GM19239 (cell line): Measurements from ENCODE around the gene ARF3.
A peak's percentile ranks its signal among the peaks of the same experiment; 100 is the strongest.

Experiments used
- DNase-seq: peaks from one replicate; pipeline ENCODE4 v3.0.0; 2011; ENCODE audit warnings: low spot score; ENCODE audit not compliant: insufficient read length
- FAIRE-seq: peaks from 2 replicates; lab custom pipeline; 2011; peaks lifted over from hg19 to GRCh38; lab: Jason Lieb, UNC

Gene ARF3

DNA sequence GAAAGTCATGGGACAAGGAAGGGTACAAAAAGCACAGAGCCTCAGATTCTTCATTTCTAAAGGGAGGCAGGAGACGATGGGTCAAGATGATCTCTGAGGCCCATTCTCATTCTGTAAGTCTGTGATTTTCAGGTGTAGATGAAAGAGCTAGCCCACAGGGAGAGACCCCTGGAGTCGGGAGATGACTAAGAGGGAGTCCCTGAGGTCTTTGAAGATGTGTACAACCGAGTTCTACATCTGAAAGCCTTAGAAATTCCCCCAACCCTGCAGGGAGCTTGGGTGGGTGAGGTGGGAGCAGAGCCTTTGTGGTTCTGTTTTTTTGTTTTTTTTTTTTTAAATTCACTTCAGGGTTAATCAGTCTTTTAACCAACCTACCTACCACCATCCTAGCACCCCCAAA, 11.2 kb upstream of the ARF3 start:
- FAIRE-seq = no peak

DNA sequence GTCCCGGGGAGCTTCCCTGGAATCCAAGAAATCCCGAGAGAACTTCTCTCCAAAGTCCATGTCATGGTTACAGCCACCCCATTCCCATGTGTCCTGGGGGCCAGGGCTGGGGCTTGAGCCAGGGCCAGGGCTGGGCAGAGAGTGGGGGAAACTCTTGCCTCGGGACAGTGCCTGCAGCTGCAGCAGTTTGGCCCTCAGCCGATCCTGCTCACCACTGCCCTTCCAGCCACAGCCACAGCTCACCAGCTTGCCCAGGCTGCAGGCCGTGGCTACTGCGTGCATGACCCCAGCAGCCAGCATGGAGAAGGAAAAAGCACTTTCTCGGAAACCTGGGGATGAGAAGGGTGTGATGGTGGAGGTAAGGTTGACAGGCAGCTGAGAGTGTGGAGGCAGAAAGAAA, 10.7 kb upstream of the ARF3 start:
- DNase-seq (no peak), FAIRE-seq (no peak)

More for the DNA sequence above, 11.2 kb upstream of the ARF3 start:
- DNase-seq = no peak

DNA sequence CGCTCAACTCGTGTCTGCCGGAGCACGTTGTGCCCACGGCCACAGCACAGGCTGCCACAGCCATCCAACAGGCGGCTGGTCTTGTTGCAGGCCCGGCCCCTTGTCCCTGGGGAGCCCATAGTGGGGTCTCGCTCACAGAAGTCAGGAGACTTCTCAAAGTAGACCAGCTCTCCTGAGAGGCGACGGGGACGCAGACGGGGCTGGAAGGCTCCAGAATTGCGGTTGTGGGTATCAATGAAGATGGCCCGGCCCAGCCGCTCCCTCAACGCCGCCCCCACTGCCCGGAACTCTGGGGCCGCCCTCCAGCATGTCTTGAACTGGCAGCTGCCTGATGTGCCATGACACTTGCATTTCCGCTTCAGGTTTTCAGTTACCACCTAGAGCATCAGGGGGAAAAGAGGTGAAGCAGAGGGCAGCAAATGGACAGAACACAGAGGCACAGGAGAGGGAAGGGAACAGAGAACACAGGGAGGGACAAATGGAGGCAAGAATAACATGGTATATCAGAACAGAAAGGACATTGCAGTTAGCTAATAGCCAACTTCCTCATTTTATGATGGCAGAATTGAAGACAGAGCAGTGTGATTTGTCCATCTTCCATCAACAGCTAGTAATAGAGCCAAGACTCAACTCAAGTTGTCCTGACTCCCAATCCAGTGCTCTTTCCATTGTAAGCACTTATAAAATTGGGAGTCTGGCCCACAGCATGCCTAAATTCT, 9.0 kb upstream of the ARF3 start:
- DNase-seq = no peak
- FAIRE-seq = no peak

DNA sequence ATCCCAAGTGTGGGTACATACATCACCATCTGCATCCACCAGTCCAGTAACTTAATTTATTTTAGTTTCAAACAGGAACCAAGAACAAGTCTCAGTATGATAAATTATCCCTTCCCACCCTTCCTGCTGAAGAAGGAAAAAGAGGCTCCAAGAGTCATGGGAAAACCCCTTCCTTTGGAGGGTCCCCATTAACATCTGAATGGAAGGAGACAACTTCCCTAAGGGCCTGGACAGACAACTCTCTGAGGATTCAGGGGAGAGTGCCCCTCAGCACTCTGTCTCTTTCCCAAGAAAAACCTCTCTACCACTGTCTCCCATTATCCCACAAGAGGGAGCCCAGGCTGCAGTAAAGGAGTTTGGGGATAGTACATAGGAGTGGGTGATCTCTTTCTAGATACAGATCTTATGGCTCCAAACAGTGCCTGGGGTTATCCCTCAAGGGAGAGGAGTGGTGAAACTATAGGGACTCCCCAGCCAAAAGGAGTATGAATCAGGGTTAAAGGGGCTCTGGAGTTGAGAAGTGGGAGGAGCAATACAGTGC, 8.1 kb upstream of the ARF3 start:
- FAIRE-seq = no peak
- no peak for DNase-seq

DNA sequence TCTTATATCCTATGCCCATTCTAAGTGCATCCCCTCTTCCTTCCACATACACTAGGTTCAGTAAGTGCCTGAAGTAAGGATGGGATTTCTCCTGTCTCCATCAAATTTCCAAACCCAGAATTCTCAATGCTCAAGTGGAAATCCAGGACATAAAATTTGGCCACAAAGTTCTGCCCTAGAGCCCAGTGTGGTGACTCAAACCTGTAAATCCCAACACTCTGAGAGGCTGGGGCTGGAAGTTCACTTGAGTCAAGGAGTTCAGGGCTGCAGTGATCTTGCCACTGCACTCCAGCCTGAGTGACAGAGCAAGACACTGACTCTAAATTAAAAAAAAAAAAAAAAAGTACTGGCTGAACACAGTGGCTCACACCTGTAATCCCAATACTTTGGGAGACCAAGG, 4.5 kb upstream of the ARF3 start:
- DNase-seq = no peak
- FAIRE-seq = no peak

DNA sequence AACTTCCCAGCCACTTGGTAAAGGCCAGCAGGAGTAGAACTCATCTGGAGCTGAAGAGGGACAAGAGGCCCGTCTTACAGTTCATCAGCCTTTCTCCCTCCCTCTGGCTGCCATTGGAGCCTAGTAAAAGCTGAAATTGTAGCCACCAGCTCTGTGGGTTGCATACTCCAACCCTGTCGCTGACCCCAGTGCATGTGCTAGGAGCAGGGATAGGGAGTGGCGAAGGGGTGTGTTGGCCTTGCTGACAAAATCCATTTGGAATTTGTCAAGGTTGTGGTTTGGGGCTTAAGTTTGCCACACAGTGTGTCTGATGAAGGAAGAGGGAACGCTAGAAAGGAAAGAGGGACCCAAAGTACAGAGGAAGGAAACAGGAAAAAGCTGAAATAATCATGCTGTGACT, 4.0 kb upstream of the ARF3 start:
- no peak for DNase-seq
- no peak for FAIRE-seq

DNA sequence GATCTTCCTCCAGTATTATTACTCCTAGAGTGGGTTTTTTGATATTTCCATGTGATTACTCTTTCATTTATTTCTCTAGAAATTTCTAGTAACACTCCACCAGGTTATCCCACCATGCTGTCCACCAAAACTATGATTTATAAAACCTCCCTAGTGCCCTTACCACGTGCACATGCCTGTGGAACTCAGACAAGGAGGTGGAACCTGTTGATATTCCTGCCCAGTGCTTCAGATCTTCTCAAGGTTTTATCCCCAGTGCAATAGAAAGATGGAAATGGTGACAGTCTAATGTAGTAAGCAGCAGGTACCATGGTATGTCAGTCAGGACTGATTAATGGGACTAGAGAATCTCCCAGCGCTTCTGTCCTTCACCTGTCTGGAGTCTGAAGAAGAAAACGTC, 3.5 kb upstream of the ARF3 start:
- FAIRE-seq (no peak), DNase-seq (no peak)

DNA sequence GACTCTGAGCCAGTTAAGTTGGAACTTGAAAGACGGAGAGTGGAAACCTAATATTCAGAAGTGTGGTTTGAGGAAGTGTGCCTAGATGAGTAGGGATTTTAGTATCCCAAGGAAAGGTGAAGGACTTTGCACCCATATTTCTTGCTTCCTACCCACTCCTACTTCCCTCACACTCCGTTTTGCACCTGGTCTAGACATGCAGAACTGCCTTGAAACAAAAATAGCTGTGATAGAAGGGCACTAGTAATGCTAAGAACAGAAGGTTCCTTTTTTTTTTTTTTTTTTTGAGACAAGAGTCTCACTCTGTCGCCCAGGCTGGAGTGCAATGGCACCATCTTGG, 732 bp upstream of the ARF3 start:
- FAIRE-seq = no peak
- DNase-seq = no peak

DNA sequence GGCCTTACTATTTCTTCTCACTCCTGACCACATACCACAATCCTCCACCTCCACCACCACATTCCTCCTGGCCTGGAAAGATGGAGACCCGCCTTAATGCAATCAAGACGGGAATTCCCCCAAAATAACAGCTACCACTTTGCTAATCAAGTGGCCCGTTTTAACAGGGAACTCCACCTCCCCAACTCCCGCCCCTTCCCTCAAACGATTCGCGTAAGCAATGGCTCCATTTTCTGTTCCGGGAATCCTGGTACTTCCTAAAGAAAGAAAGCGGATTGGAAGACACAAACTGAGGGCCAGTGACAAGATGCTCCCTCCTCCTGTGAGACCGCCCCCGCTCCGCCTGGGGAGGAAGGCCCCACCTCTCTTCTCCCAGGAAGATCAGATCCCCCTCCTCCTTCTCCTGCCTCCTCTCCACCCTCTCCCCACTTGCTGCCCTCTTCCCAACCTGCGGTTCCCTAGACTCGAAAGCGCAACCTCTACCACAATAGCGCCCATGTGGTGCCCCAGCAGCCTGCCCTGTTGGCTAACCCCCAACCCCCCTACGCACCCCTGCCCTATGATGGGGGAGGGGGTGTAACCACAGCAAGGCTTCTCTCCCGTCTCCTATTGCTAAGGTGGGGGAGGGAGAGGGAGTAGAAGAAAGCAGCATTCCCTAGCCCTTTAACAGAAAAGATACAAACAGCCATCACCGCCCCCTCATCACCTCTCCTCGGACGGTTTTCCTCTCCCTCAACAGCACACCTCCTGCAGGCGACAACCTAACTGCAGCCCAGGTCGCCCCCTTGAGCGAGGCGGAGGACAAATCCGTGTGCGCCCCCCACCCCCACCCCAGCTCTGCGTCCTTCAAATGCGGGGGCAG, 777 bp downstream of the ARF3 start:
- FAIRE-seq = peak; percentile 49

DNA sequence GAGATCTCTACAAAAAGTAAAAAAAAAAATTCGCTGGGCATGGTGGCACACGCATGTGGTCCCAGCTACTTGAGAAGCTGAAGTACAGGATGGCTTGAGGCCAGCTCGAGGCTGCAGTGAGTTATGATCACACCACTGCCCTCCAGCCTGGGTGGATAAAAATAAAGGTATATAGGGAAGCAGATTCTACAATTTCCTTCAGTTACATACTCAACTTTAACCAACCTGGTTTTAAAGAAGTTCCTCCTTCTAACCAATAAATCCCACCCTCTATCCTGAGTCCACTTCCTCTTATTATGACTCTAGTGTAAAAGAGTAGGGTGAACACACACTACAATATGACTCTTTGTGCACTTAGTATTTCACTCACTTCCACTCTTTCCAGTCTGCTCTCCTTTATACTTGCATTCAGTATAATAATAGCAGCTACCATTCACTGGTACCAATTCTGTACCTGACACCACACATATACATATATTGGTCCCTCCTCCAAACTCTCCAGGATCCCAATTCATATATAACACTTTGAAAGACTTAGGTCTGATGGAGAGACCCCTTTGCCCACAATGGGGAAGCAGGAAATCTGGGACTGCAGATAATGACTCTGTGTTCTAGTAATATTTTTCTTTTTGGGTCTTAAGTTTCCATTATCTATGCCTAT, 2.3 kb downstream of the ARF3 start:
- no peak for FAIRE-seq
- DNase-seq = no peak

More for the DNA sequence above, 777 bp downstream of the ARF3 start:
- no peak for DNase-seq

DNA sequence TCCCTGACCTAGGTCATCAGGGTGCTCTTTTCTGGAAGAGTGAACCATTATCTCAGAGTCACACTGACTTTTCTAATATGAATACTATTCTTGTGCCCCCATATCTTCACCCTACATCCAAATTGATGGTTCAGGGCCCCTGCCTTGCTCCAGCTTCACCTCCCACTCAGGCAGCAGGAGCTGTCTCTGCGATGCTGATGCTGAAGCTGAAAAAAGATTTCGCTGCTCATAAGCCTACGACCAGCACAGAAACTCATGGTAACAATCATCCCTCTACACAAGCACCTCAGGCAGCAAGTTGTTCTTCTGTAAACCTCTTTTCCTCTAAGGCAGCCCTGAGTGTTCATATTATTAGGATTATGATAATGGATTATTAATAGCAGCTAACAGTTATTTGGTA, 3.2 kb downstream of the ARF3 start:
- no peak for DNase-seq
- no peak for FAIRE-seq

DNA sequence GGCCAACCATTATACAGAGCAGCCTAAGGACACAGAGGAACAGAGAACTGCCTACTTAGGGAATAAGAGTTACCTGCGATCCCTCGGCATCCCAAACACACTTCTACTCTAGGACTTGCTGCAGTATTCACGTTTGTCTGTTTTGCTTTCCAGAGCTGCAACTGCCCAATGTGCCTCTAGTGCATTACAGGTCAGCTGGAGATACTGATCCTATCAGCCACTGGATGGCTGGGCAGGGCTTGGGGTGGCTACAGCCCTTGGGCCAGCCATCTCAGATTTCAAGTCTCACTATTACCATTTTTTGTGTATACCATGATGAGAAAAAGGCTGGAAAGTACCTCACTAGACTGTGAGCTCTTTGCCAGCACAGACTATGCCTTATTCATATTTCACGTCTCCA, 4.6 kb downstream of the ARF3 start:
- no peak for FAIRE-seq
- DNase-seq = no peak

DNA sequence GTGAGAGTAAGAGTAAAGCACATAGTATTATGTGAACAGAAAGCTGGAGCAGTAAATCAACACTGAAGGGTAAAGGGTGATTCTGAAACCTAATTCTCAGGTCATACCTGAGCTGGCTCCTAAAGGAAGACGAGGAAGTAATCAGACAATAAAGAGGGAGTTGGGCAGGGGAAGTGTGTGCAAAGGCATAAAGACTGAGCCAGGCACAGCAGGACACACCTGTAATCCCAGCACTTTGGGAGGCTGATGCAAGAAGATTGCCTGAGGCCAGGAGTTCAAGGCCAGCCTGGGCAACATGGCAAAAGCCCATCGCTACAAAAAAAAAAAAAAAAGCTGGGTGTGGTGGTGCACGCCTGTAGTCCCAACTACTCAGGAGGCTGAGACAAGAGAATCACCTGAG, 9.6 kb downstream of the ARF3 start:
- DNase-seq (no peak), FAIRE-seq (no peak)

DNA sequence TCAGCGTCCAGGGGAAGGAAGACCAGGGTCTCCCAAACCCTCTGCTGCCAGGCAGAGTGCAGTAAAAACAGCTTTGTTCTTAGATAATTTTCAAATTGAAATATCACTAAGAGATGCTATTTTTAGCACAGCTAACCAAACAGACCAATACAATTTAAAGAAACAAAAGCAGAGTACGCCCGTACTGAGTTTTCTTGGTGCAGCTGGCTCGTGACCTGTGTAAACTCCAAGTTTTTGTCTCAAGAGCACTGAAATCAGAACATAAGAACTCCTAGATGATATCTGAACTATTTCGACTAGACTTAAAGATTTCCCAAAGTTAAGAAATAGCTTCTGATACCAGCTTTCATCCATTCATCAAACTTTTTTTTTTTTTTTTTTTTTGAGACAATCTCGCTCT, 10.3 kb downstream of the ARF3 start:
- DNase-seq (no peak), FAIRE-seq (no peak)

DNA sequence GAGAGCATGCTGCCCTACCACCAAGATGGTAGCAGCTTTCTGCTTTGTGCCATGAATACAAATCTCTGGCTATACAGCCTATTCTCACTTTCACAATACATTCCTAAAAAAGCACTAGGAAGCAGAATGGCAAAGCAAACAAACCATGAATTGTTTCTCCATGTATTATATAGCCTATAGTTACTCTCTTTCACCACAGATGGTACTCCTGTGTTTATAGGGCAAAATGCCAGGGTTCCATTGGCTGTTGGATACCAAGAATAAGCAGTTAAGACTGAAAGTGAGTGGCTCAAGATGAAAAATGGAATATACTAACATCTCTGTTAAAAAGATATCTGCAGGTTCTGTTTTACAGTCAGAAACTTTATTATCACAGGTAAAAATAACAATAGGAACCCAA, 11.1 kb downstream of the ARF3 start:
- DNase-seq = no peak
- FAIRE-seq = no peak

DNA sequence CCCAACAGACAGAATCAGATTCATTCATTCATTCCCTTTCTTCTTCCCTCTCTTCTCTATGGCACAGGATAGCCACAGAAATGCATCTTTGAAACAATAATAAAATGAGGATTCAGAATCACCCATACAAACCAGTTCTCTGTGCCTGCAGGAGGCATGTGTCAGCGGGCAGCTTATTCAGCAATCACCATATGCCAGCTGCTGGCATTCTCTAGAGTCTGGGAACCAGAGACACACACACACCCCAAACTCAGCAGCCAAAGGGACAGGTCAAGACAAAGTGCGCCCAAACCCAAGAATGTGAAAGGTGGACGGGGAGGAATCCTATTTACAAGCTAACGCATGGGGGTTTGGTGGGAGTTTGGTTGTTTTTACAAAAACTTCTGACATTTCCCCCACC, 14.1 kb downstream of the ARF3 start:
- DNase-seq (no peak), FAIRE-seq (no peak)

DNA sequence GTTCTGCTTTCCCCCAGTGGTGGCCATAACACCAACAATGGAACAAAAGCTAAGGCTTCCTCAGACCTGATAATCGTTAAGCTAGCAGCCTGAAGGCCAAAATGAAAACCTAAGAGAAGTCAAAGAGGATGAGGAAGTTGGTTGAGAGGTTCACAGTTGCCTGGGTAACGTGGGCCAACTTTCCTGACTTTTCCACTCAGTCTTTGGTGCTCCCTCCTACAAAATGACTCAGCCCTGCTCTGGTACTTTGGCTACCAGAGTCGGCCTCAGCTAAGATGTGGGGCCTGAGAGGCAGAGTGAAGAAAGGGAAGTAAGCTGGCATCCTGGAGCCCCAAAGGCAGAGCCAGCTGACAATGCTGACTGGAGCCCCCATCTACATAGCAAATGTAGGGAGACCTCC, 17.1 kb downstream of the ARF3 start:
- DNase-seq (no peak), FAIRE-seq (no peak)

DNA sequence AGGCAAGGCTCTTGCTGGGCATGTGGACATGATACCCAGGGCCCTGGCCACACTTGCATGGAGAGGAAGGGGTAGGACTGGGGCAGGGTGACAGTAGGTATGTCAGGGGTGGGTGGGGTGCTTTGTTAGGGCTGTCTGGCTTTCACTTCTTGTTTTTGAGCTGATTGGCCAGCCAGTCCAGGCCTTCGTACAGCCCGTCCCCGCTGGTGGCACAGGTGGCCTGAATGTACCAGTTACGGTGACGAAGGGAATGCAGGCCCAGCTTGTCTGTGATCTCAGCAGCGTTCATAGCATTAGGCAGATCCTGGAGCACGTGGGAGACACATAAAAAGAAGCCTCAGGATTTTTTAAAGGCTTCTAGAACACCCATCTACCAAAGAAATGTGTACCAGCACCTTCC, 18.5 kb downstream of the ARF3 start:
- no peak for FAIRE-seq
- no peak for DNase-seq

DNA sequence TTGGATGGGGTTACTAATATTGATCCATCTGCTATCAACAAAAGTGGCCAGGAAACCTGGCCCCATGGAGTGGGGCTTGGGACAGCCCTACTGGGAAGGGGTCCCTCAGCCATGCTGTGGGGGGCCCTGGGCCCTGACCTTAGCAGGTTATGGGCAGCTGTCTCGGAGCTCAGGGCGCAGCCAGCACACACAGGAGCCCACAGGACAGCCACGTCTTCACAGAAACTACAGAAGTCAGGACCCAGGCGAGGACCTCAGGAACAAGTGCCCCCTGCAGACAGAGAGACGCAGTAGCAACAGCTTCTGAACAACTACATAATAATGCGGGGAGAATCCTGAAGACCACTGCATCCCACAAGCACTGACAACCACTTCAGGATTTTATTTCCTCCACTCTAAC, 20.1 kb downstream of the ARF3 start:
- no peak for DNase-seq
- FAIRE-seq = no peak

DNA sequence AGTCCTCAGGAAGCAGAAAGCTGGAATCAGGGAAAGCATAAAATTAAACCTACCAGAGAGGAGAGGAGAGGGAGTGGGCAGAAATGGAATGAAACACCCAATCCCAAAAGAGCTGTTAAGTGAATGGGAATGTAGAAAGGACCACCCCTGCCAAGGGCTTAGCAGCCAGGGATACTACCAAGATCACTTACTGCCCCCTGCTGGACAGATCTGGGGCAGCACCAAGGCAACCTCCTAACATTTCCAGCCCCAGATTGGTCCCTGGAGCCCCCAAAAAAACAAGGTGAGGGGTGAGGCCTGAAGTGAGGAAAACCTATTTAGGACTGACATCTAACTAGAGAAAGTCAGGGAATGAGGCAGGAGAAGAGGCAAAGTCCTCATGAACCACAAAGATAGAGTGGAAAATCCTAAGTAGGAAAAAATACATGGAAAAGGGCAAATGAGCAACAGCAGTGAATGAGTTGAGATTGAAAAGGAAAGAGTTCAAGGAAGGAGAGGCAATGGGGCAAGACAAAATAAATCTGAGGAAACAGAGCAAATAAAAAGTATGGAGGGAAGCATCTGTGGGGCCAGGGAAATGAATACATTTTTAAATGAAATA, 20.8 kb downstream of the ARF3 start:
- peak; percentile 74 for DNase-seq
- FAIRE-seq = peak; percentile 76

DNA sequence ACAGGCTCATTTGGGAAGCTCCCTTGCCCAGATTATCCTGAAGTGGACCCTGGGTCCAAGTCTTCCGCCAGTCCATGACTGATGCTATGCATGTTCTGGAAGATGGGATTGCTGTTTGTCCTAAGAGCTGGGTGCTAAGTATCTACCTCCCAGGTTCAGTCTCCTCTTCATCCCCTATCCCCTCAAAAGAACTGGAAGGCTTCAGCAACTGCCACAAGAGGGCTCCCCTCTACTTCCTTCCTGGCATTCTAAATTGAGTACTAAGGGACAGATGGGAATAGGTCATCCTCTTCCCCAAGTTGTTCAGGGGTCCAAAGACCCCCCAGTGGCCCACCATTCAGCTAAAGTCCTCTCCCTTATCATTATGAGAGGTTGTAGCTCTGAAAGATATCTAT, 23.0 kb downstream of the ARF3 start:
- DNase-seq = no peak
- FAIRE-seq = no peak
